CD4-positive, alpha-beta T cell (primary cell): ENCODE data around the gene DENND1A. TPM values are rescaled to one million over a fixed set of nuclear protein-coding genes. Genes with fewer than 3 reads are reported as not detected.

Experiments
- ATAC-seq: fragments of 200-7000 bp; cut with Tn5 transposase; one replicate; pipeline ENCODE4 v1.10.0; 2022; ENCODE audit warnings: mild to moderate bottlenecking; ENCODE audit not compliant: poor library complexity
- CTCF ChIA-PET: fragments of 350-600 bp; sonication (Branson Sonifier 250); formaldehyde crosslinking; loops from one replicate; lab custom pipeline; 2021; ENCODE audit warnings: antibody characterized with exemption, inconsistent platforms; lab: Charles Lee
- POLR2A ChIA-PET: fragments of 350-600 bp; sonication (Branson Sonifier 250); formaldehyde crosslinking; loops from one replicate; lab custom pipeline; 2021; ENCODE audit warnings: antibody characterized with exemption, inconsistent platforms; lab: Charles Lee
- DNase-seq, 14 experiments: peaks; one replicate each; pipeline ENCODE4 v3.0.0-alpha.2; 2013 to 2020; ENCODE audit warnings: mixed read lengths in 2 of 14
- H3K27ac ChIP-seq, 2 donors: one replicate each; pipeline versions ENCODE4 v1.5.1 to v1.7.0; 2013; ENCODE audit warnings: low read length in 2 of 2, low read depth in 1 of 2, mild to moderate bottlenecking in 1 of 2
- H3K27me3 ChIP-seq, 2 experiments: 1 replicate in 1 of 2; 2 replicates in 1 of 2; pipeline versions ENCODE4 v1.6.1 to v1.7.0; 2013; ENCODE audit warnings: low read length in 2 of 2, control low read depth in 1 of 2, mild to moderate bottlenecking in 1 of 2, moderate library complexity in 1 of 2; ENCODE audit not compliant: insufficient read depth in 2 of 2, control insufficient read depth in 1 of 2
- H3K36me3 ChIP-seq: one replicate; pipeline ENCODE4 v1.6.1; 2013; ENCODE audit warnings: low read length, control low read depth; ENCODE audit not compliant: insufficient read depth
- H3K4me1 ChIP-seq: one replicate; pipeline ENCODE4 v1.6.1; 2013; ENCODE audit warnings: low read length, control low read depth; ENCODE audit not compliant: insufficient read depth
- H3K4me3 ChIP-seq: one replicate; pipeline ENCODE4 v1.5.1; 2013; ENCODE audit warnings: mild to moderate bottlenecking, low read length, moderate library complexity
- H3K9me3 ChIP-seq, 2 experiments: 1 replicate in 1 of 2; 2 replicates in 1 of 2; pipeline versions ENCODE4 v1.6.1 to v1.7.0; 2013; ENCODE audit warnings: low read length in 2 of 2, mild to moderate bottlenecking in 2 of 2, control low read depth in 1 of 2, moderate library complexity in 1 of 2; ENCODE audit not compliant: control insufficient read depth in 1 of 2, insufficient read depth in 1 of 2
- H3K27ac Mint-ChIP-seq: one replicate; pipeline ENCODE4 v1.8.0; 2020; ENCODE audit warnings: mixed read lengths
- H3K27me3 Mint-ChIP-seq: one replicate; pipeline ENCODE4 v1.8.0; 2021; ENCODE audit warnings: mixed read lengths
- H3K36me3 Mint-ChIP-seq: one replicate; pipeline ENCODE4 v1.8.0; 2021; ENCODE audit warnings: low read depth, mixed read lengths
- H3K4me1 Mint-ChIP-seq: one replicate; pipeline ENCODE4 v1.8.0; 2021; ENCODE audit warnings: low read depth, mixed read lengths
- H3K4me3 Mint-ChIP-seq: one replicate; pipeline ENCODE4 v1.8.0; 2020; ENCODE audit warnings: mild to moderate bottlenecking, mixed read lengths
- H3K9me3 Mint-ChIP-seq: one replicate; pipeline ENCODE4 v1.8.0; 2020; ENCODE audit warnings: mixed read lengths
- CTCF ChIP-seq: fragments of 200-600 bp; IDR thresholded peaks from one replicate; pipeline ENCODE4 v1.8.0; 2022; ENCODE audit warnings: antibody characterized with exemption, mild to moderate bottlenecking
- intact Hi-C, 2 experiments: fragments of 100-400 bp; cut with DNase I in 1 of 2; cut with micrococcal nuclease in 1 of 2; formaldehyde crosslinking; loops; one replicate each; pipeline versions ENCODE4 v1.15.1 to v1.9.0; 2023 to 2025; cut with DNase I, micrococcal nuclease
- total RNA-seq, 174 experiments: library from RNA in 2 of 174; stranded (reverse) in 2 of 174; gene quantifications; one replicate each; pipeline ENCODE4 v1.2.3 and lab custom pipeline; 2021 to 2026

The DENND1A gene
- total RNA-seq, 2 experiments from 2014 or later, result 20.0 to 20.6 TPM

- H3K4me1 ChIP-seq, result no peaks in the 10 kb centered on the region
- ChIA-PET POLR2A (no interaction called here), CTCF (interaction anchor here (1.2 kb wide), 1 partner anchor 9 kb away, joined by 3 read pairs; no protein-coding TSS in a partner anchor)
- DNase-seq (no peak), ATAC-seq (no peak)
- no peaks in the 10 kb centered on the region for H3K9me3 Mint-ChIP-seq
- H3K27me3 ChIP-seq, result no peaks in the 10 kb centered on the region
- H3K36me3 Mint-ChIP-seq, result peaks cover 27% of the 10 kb centered on the region
- H3K9me3 ChIP-seq, result no peaks in the 10 kb centered on the region
- H3K27me3 Mint-ChIP-seq, result no peaks in the 10 kb centered on the region
- intact Hi-C loops, result no loop called here
- TF ChIP-seq CTCF, result no peak
- no peaks in the 10 kb centered on the region for H3K4me1 Mint-ChIP-seq
- no peak overlapping the region for H3K27ac Mint-ChIP-seq
- no peak overlapping the region for H3K4me3 ChIP-seq
- H3K27ac ChIP-seq, result no peak overlapping the region
- peaks cover 9% of the 10 kb centered on the region for H3K36me3 ChIP-seq
- H3K4me3 Mint-ChIP-seq, result no peak overlapping the region
Observed at GRCh38 chr9:123757960-123758359, 172.0 kb downstream of the DENND1A start.

GRCh38 chr9:123757547-123757946 lies 172.4 kb downstream of the DENND1A start:
- Histone ChIP-seq H3K27ac (no peak overlapping the region), H3K4me1 (no peaks in the 10 kb centered on the region), H3K27me3 (no peaks in the 10 kb centered on the region), H3K9me3 (no peaks in the 10 kb centered on the region), H3K36me3 (peaks cover 9% of the 10 kb centered on the region), H3K4me3 (no peak overlapping the region)
- ChIA-PET POLR2A (no interaction called here), CTCF (no interaction called here)
- H3K9me3 Mint-ChIP-seq, result no peaks in the 10 kb centered on the region
- intact Hi-C loops, result no loop called here
- no peak for TF ChIP-seq CTCF
- peaks cover 27% of the 10 kb centered on the region for H3K36me3 Mint-ChIP-seq
- H3K27me3 Mint-ChIP-seq, result no peaks in the 10 kb centered on the region
- H3K4me1 Mint-ChIP-seq, result no peaks in the 10 kb centered on the region
- H3K4me3 Mint-ChIP-seq, result no peak overlapping the region
- ATAC-seq (no peak), DNase-seq (no peak)
- H3K27ac Mint-ChIP-seq, result no peak overlapping the region

GRCh38 chr9:123756484-123757106 lies 173.3 kb downstream of the DENND1A start:
- ChIA-PET POLR2A (no interaction called here), CTCF (no interaction called here)
- H3K9me3 Mint-ChIP-seq, result no peaks in the 10 kb centered on the region
- no peaks in the 10 kb centered on the region for H3K27me3 Mint-ChIP-seq
- Histone ChIP-seq H3K36me3 (peaks cover 9% of the 10 kb centered on the region), H3K9me3 (no peaks in the 10 kb centered on the region), H3K27me3 (no peaks in the 10 kb centered on the region), H3K4me3 (no peak overlapping the region), H3K4me1 (no peaks in the 10 kb centered on the region), H3K27ac (no peak overlapping the region)
- ATAC-seq, result no peak
- DNase-seq, result no peak
- intact Hi-C loops, result no loop called here
- H3K4me3 Mint-ChIP-seq, result no peak overlapping the region
- H3K4me1 Mint-ChIP-seq, result no peaks in the 10 kb centered on the region
- H3K36me3 Mint-ChIP-seq, result peaks cover 27% of the 10 kb centered on the region
- no peak overlapping the region for H3K27ac Mint-ChIP-seq
- TF ChIP-seq CTCF, result no peak
